Measurements from ENCODE around the gene SPPL2C.
A peak's percentile ranks its signal among the peaks of the same experiment; 100 is the strongest.
"Not testable (repeated sequence)": the region's sequence is repeated elsewhere in the genome, so short reads cannot be mapped to it uniquely, and the experiment has no call there.

The SPPL2C gene

GRCh38 chr17:45851464-45851863, 6.8 kb downstream of the SPPL2C start:
- no peak for DNase-seq

DNA sequence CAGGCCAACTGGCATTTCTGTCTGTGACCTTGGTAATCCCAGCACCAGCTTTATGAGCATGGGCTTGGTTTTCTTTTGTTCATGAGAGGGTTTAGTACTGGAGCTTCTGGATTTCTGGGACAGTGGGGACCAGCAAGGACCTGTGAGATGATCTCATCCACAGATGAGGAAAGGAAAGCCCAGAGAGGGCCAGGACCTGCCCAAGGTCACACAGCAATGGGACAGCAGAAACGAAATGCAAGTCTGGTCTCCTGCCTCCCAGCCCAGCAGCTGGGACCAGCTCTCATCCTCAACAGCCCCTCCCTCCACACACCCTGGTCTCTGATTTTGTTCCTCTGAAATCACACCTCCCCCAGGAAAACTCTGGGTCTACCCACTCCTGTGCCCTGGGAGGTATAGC, 7.2 kb downstream of the SPPL2C start:
- no peak for DNase-seq

DNA sequence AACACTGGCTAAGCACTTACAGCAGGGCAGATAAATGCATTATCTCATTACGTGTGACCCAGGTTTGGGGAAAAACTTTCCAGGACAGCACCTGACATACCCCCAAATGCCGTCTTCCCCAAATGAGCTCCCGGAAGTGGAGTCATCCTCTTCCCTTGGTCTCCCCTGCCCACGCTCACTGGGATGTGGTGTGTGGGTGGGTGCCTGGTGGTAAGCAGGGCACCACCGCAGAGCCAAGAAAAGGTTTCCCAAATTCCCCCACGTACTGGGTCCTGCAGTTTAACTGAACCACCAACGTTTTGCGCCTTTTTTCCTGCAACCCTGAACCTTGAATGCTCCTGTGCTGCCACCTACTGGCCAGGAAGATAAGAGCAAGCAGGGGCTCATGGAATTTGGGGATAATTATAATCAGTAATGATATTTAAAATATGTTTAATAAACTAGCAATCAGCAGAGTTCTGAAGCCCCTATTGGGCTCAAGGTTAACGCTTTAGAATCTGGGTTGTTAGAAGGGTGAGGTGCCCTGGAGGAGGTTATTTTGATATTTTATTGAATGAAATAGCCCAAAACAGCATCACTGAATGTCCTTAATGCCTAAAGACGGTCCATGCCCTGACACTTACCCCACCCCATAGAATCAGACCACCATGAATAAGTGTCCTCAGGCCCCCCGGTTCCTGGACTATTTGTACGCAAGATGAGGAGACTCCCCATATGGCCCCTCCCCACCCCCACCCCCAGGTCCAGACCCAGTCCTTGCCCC, 8.0 kb downstream of the SPPL2C start:
- peak; percentile 74 to 76 for DNase-seq

- no peak for DNase-seq
Observed at GRCh38 chr17:45854209-45854608, 9.5 kb downstream of the SPPL2C start.

DNA sequence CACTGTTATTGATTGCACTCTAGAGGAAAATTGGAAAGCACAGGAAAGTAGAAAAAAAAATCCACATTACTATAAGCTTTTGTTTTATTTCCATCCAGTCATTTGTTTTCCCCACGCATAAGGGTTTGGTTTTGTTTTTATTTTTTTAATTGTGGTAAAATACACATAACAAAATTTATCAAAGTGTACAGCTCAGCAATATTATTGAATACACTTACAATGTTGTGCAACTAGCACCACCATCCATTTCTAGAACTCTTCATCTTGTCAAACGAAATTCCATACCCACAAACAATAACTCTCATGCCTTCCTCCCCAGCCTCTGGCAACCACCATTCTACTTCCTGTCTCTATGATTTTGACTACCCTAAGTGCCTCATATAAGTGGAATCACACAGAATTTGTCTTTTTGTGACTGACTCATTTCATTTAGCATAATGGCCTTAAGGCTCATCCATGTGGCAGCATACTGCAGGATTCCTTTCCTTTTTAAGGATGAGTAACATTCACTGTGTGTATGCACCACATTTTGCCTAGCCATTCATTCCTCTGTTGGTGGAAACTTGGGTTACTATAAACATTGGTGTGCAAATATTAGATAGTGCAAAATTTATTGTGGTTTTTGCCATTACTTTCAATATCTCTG, 11.1 kb downstream of the SPPL2C start:
- DNase-seq, result no peak

- no peak for DNase-seq
Observed at GRCh38 chr17:45857977-45858708, 13.5 kb downstream of the SPPL2C start.

DNA sequence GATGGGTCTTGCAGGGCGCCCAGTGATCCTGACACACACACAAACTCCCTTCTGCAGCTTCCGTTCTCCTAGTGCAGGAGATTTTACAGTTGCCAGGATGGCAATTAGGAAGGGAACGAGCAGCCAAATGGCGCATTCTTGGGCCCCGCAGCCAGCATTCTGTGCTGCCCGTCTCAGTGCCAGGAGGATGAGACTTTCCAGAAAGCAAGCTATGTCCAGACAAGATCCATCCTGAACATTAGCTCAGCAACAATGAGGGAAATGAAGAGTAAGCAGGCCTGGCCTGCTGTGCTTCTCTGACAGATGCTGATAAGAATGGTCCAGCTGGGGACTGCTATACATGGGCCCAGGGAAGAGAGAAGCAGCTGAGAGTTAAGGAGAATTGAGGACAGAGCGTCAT, 16.5 kb downstream of the SPPL2C start:
- DNase-seq, result no peak

DNA sequence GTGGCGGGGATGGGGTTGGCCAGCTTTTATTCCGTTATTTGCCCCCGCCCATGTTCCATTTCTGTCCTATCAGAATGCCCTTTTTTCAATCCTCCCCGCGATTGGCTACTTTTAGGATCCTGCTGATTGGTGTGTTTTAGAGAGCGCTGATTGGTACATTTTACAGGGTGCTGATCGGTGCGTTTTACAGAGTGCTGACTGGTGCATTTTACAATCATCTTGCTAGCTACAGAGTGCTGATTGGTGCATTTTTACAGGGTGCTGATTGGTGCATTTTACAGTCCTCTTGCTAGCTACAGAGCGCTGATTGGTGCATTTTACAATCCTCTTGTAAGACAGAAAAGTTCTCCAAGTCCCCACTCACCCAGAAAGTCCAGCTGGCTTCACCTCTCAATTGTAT, 17.4 kb downstream of the SPPL2C start:
- not testable (repeated sequence) for DNase-seq

GRCh38 chr17:45863857-45864654, 19.4 kb downstream of the SPPL2C start:
- no peak for DNase-seq

DNA sequence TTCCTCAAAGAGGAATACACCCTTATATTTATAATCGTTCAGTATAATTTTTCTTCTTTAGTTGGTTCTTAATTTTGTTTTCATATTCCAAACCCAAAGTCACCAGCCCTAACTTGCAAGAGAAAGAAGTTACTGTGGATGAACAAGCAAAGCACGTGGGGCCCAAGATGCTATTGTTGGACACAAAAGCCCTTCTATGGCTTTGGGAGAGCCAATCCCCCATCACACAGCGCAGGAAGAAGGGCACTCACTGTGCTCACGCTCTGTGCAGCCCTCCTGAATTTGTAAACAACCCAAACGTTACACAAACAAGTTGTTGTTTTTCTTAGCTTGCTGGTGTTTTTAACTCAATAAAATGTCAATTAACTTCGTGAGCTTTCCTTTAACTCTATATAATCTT, 22.5 kb downstream of the SPPL2C start:
- DNase-seq, result no peak

GRCh38 chr17:45867702-45868101, 23.0 kb downstream of the SPPL2C start:
- no peak for DNase-seq

- DNase-seq, result no peak
Observed at GRCh38 chr17:45868276-45868675, 23.6 kb downstream of the SPPL2C start.

DNA sequence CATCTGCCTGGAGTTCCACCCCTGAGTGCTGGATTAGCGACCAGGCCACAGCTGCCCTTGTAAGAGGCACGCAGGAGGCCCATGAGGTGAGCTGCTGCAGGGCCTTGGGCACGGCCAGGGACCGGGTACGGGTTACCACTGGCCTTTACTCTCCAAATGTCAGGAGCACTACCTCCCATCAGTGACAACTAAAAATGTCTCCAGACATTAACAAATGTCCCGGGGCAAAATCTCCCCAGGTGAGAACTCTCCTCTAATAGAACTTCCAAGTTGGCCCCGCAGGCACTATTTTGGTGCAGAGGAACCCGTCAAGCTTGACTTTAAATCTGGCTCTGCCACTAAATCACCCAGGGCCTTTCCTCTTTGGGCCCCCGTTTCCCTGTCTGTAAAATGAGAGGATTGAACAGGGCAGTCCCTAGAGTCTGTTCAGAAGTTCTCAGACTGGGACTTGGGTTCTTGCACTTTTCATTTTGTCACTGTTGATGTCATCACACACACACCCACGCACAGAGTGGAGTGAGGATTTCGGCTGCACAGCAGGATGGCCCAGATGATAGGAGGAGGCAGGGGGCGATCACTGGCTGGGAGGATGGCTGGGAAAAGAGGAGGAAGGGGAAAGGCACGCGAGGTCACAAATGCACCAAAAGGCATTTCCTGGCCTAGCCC, 25.1 kb downstream of the SPPL2C start:
- DNase-seq, result peak in 1 of 2 donors; percentile 8

DNA sequence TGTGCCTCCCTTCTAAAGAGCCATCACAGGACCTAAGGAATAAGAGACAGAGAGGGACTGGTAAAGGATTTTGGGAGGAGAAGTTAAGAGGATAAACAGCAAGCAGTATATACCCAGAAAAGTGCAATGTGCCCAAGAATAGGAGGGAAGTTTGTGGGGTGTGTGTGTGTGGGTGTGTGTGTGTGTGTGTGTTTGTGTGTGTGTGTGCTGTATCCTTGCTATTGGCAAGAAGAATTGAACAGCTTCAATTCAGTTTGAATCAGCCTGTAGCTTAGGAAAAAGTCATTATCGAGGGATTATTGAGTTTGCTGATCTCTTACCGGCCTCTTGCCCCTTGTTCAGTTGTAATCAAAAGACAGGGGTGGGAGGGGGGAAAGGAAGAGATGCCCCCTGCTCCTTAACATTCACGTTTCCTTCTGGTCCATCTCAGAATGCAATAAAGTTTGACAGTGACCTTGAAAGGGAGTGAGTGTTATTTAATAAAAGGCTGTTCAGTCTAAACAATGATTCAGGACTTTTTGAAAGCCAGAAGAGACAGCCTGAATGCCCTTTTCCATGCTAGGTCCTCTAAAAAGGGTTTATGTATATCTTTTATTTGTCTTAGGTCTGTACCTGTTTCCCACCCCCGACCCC, 25.8 kb downstream of the SPPL2C start:
- no peak for DNase-seq

DNA sequence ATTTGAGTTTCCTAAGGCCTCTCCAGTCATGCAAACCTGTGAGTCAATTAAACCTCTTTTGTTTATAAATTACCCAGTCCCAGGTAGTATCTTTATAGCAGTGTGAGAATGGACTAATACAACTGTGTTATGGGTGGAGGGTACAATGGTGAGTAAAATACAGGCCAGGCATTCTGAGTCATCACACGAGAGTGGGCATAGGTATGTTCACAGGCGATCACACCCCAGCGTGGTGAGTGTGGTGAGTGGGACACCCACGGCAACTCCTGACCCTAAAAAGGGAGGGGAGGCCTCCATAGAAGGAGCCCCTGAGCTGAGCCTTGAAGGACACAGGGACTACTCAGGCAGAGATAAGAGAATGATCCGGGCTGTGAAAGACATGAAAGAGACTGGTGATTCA, 27.0 kb downstream of the SPPL2C start:
- no peak for DNase-seq

GRCh38 chr17:45873728-45874127, 29.0 kb downstream of the SPPL2C start:
- DNase-seq, result peak; percentile 39 to 40

GRCh38 chr17:45874151-45874550, 29.5 kb downstream of the SPPL2C start:
- no peak for DNase-seq

- no peak for DNase-seq
Observed at GRCh38 chr17:45876539-45876938, 31.9 kb downstream of the SPPL2C start.

- no peak for DNase-seq
Observed at GRCh38 chr17:45877467-45877866, 32.8 kb downstream of the SPPL2C start.

DNA sequence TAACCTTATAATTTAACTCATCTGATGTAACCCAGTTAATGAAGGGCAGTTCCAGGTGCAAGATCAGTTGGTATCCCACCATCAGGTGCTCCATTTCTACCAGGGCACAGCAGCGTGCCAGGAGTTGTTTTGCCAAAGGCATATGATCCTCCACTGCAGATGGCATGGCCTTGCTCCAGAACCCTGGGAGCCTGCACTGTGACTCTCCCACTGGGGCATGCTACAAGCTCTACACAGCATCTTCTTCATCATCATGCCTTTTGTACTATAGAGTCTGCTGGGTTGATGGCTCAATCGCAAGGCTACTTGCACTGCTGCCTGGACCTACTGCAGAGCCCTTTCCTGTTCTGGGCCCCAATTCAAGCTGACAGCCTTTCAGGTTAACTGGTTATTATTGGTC, 38.4 kb downstream of the SPPL2C start:
- DNase-seq, result no peak

- no peak for DNase-seq
Observed at GRCh38 chr17:45886852-45887251, 42.2 kb downstream of the SPPL2C start.

DNA sequence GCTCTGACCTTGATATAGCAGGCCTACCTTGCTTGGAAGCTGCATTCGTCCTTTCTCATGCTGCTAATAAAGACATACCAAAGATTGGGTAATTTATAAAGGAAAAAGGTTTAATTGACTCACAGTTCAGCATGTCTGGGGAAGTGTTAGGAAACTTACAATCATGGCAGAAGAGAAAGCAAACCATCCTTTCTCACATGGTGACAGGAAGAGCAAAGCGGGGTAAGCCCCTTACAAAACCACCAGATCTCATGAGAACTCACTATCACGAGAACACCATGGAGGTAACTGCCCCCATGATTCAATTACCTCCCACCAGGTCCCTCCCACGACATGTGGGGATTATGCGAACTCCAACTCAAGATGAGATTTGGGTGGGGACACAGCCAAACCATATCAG, 43.7 kb downstream of the SPPL2C start:
- DNase-seq, result no peak
